HepG2 (cell line): Measurements from ENCODE around the gene COL27A1. TPM values are rescaled to one million over a fixed set of nuclear protein-coding genes. Genes with fewer than 3 reads are reported as not detected.

Experiments
- AGO1 ChIP-seq: fragments of 200-400 bp; formaldehyde crosslinking; IDR thresholded peaks from 2 replicates; pipeline ENCODE4 v1.6.1; 2017; ENCODE audit warnings: mild to moderate bottlenecking, low read depth, low read length, moderate library complexity; ENCODE audit not compliant: poor library complexity, severe bottlenecking
- ARID3A ChIP-seq: IDR thresholded peaks from 2 replicates; pipeline ENCODE4 v1.6.1; 2012; ENCODE audit warnings: low read depth, low read length, improper control_type of control experiment
- ATF6 ChIP-seq: sonication (generic); formaldehyde crosslinking; conservative IDR thresholded peaks from 2 replicates; pipeline ENCODE4 v1.4.0; 2020; ENCODE audit warnings: missing genetic modification reagents
- CHD2 ChIP-seq: IDR thresholded peaks from 2 replicates; pipeline ENCODE4 v1.6.1; 2011; ENCODE audit warnings: low read depth, low read length, improper control_type of control experiment
- CTCF ChIP-seq: sonication (generic); formaldehyde crosslinking; IDR thresholded peaks from 2 replicates; pipeline ENCODE4 v1.5.0; 2020; ENCODE audit warnings: mild to moderate bottlenecking, missing genetic modification reagents, moderate library complexity
- EHMT2 ChIP-seq: fragments of 200-600 bp; sonication (generic); IDR thresholded peaks from 2 replicates; pipeline ENCODE4 v1.7.0; 2017; ENCODE audit warnings: antibody characterized with exemption, low read depth, low read length, borderline replicate concordance
- ERF ChIP-seq: IDR thresholded peaks from 2 replicates; pipeline ENCODE4 v1.6.1; 2018; ENCODE audit warnings: missing biosample characterization, missing genetic modification reagents
- FOSL2 ChIP-seq: sonication (generic); formaldehyde crosslinking; IDR thresholded peaks from 2 replicates; pipeline ENCODE4 v1.4.0; 2020; ENCODE audit warnings: missing genetic modification reagents
- HDAC2 ChIP-seq: sonication (generic); formaldehyde crosslinking; IDR thresholded peaks from 2 replicates; pipeline ENCODE4 v1.4.0; 2020; ENCODE audit warnings: missing genetic modification reagents
- HNRNPLL ChIP-seq: fragments of 200-400 bp; formaldehyde crosslinking; IDR thresholded peaks from 2 replicates; pipeline ENCODE4 v1.6.1; 2017; ENCODE audit warnings: mild to moderate bottlenecking, low read depth, low read length; ENCODE audit not compliant: poor library complexity, severe bottlenecking
- HOXA5 ChIP-seq: sonication (generic); formaldehyde crosslinking; IDR thresholded peaks from 2 replicates; pipeline ENCODE4 v1.4.0; 2020; ENCODE audit warnings: missing genetic modification reagents
- KDM5A ChIP-seq: fragments of 200-600 bp; sonication (generic); IDR thresholded peaks from 2 replicates; pipeline ENCODE4 v1.7.0; 2018; ENCODE audit warnings: antibody characterized with exemption, mild to moderate bottlenecking, low read length, borderline replicate concordance
- PAXIP1 ChIP-seq: sonication (generic); formaldehyde crosslinking; conservative IDR thresholded peaks from 2 replicates; pipeline ENCODE4 v1.4.0; 2020; ENCODE audit warnings: mild to moderate bottlenecking, missing genetic modification reagents, moderate library complexity
- PCBP2 ChIP-seq: fragments of 200-400 bp; formaldehyde crosslinking; optimal IDR thresholded peaks from 2 replicates; pipeline ENCODE3; 2018; ENCODE audit warnings: low read length, low read depth; ENCODE audit not compliant: poor library complexity, severe bottlenecking
- REPIN1 ChIP-seq: sonication (generic); formaldehyde crosslinking; IDR thresholded peaks from 2 replicates; pipeline ENCODE4 v1.8.0; 2022; ENCODE audit warnings: missing genetic modification reagents, low read depth, mild to moderate bottlenecking, borderline replicate concordance
- ZNF225 ChIP-seq: sonication (generic); formaldehyde crosslinking; IDR thresholded peaks from 2 replicates; pipeline ENCODE4 v1.4.0; 2020; ENCODE audit warnings: mild to moderate bottlenecking, missing genetic modification reagents
- ZNF335 ChIP-seq: sonication (generic); formaldehyde crosslinking; IDR thresholded peaks from 2 replicates; pipeline ENCODE4 v1.4.0; 2020; ENCODE audit warnings: missing genetic modification reagents
- ZNF44 ChIP-seq: sonication (generic); formaldehyde crosslinking; IDR thresholded peaks from 2 replicates; pipeline ENCODE4 v1.5.1; 2020; ENCODE audit warnings: mild to moderate bottlenecking, missing genetic modification reagents
- ZNF629 ChIP-seq: sonication (generic); formaldehyde crosslinking; conservative IDR thresholded peaks from 2 replicates; pipeline ENCODE4 v1.5.0; 2020; ENCODE audit warnings: missing genetic modification reagents
- ZNF780A ChIP-seq: sonication (generic); formaldehyde crosslinking; IDR thresholded peaks from 2 replicates; pipeline ENCODE4 v1.8.0; 2022; ENCODE audit warnings: mild to moderate bottlenecking, missing genetic modification reagents, moderate library complexity
- polyA plus RNA-seq, 8 experiments: library from polyadenylated mRNA; depleted of rRNA in 3 of 8; stranded (reverse) in 7 of 8; unstranded in 1 of 8; fragments of >200 nt; fragmentation: Illumina TruSeq in 4 of 8; extraction: Trizol in 4 of 8; gene quantifications; 2 replicates each; pipeline versions ENCODE4 v1.2.1 to v1.2.3, GENCODE V29; 2011 to 2016; ENCODE audit warnings: low read depth in 4 of 8, missing spikeins in 1 of 8, mixed read lengths in 1 of 8; ENCODE audit not compliant: insufficient read depth in 1 of 8
- total RNA-seq, 5 experiments: library from RNA; depleted of rRNA; stranded (reverse); fragments of >200 nt; fragmentation: Illumina TruSeq; extraction: Trizol; gene quantifications; 2 replicates each; pipeline ENCODE4 v1.2.3, GENCODE V29; 2016; ENCODE audit warnings: low read depth in 1 of 5

Gene COL27A1
- total and polyA plus RNA-seq, 2 of the 13 experiments (the other 11 are each of a cell fraction or from before 2014, with no cell fraction given) = 71.3 to 89.1 TPM

DNA sequence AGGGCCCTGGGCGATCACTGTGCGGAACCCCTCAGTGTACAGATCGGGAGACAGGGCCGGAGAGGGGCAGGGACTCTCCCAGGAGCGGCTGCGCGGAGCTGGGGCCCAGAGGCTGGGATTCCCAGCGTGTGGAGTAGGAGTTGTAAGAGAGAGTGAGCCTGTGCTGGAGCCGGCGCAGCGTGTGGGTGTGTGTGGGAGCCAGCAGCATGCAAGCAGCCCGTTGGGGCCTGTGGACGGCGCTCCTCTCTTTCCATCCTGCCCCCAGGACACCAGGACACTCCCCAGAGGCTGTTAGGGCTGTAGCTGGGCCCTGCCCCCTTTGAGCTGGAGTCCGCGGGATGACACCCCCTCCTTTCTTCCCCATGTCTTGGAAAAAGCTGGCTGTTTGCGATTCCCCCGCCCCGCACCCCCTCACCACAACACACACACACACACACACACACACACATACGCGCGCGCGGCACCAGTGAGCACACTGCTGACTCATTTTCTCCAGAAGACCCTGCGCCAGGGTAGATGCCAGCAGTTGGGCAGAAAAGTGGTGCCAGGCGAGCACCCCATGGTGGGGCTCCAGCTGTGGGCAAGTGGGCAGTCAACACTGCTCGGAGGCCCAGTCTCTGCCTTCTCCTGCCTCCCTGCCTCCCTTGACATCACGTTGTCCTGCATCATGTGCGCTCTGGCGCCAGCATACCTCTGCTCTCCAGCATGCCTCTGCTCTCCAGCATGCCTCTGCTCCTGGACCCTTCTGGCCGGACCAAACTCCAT lies 1.5 kb downstream of the COL27A1 start (continued):
- peak; percentile 53 for TF ChIP-seq CTCF
- no peak for TF ChIP-seq ERF (CRISPR knock-in tag)
- TF ChIP-seq AGO1 = peak; percentile 42
- 0 out of 2 replicates have a peak, but pooled peaks have one; percentile 5 for TF ChIP-seq REPIN1 (CRISPR knock-in tag)
- no peak for TF ChIP-seq KDM5A
- peak; percentile 49; the same call in 1 of the 2 replicates for TF ChIP-seq ZNF629 (CRISPR knock-in tag)
- no peak for TF ChIP-seq ATF6 (CRISPR knock-in tag)
- no peak for TF ChIP-seq CHD2
- TF ChIP-seq HNRNPLL = peak; percentile 50
- TF ChIP-seq ZNF780A (CRISPR knock-in tag) = no peak
- TF ChIP-seq EHMT2 = no peak
- TF ChIP-seq HDAC2 (CRISPR knock-in tag) = peak; percentile 26; the same call in 1 of the 2 replicates
- peak; percentile 26; the same call in 1 of the 2 replicates for TF ChIP-seq PAXIP1 (CRISPR knock-in tag)
- no peak for TF ChIP-seq ARID3A
- no peak for TF ChIP-seq FOSL2 (CRISPR knock-in tag)
- TF ChIP-seq PCBP2 = no peak
- TF ChIP-seq ZNF335 (CRISPR knock-in tag) = no peak
- no peak for TF ChIP-seq ZNF44
- TF ChIP-seq ZNF225 (CRISPR knock-in tag) = no peak
- TF ChIP-seq HOXA5 (CRISPR knock-in tag) = no peak
